RCC 7860 (cell line): ENCODE data around the gene CCSER2.
A peak's percentile ranks its signal among the peaks of the same experiment; 100 is the strongest.
"Not testable (repeated sequence)": the region's sequence is repeated elsewhere in the genome, so short reads cannot be mapped to it uniquely, and the experiment has no call there.

Experiments
- DNase-seq: peaks from one replicate; pipeline ENCODE4 v3.0.0-alpha.2; 2015; ENCODE audit warnings: low spot score
- FAIRE-seq: peaks from 2 replicates; lab custom pipeline; 2012; peaks lifted over from hg19 to GRCh38; lab: Jason Lieb, UNC

CCSER2 gene

DNA sequence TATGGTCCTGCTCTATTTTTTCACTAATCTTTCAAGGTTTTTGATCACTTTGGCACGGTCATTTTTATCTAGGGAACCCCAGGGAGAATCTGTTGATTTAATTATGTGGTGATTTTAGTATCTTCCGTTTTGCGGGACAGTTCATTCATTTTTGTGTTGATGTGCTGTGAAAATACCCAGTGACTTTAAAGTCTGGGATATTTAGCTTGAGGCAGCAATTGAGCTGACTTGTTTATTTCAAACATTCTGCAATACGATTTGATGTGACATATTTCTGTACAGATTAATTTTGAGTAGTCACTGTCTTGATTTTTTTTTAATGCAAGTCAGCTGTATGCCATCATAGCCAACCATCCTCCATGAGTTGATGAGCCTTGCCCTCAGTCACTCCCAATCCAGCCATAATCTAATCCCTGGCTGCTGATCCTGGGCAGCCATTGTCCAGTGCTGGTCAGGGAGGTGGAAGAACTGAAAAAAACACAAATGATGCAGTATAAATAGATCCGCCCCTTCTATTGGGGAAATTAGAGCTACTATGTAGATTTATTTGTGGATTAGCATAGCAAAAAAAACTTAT, 183.4 kb downstream of the CCSER2 start:
- DNase-seq (no peak), FAIRE-seq (no peak)

- no peak for FAIRE-seq
Measured at GRCh38 chr10:84517554-84517953, 189.2 kb downstream of the CCSER2 start.

GRCh38 chr10:84519235-84519634, 190.8 kb downstream of the CCSER2 start:
- DNase-seq (no peak), FAIRE-seq (no peak)

More at GRCh38 chr10:84517554-84517953, 189.2 kb downstream of the CCSER2 start:
- DNase-seq, result no peak

DNA sequence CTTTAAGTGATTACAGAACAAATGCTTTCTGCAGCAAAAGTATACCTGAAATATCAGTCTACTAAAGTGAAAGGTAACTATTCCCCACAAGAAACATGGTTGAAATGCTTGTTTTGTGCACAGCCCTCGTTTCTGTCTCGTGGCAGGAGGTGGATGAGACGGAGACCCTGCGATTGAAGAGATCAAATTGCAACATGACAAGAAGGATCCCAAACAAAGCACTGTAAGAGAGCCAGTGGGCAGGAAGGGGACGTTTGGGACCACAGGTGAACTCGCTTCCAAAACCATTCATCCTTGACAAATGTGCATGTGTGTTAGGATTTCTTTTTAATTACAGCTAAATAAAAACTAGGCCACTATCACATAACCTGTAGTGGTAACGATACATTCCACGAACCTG, 192.6 kb downstream of the CCSER2 start:
- DNase-seq, result no peak
- FAIRE-seq, result no peak

DNA sequence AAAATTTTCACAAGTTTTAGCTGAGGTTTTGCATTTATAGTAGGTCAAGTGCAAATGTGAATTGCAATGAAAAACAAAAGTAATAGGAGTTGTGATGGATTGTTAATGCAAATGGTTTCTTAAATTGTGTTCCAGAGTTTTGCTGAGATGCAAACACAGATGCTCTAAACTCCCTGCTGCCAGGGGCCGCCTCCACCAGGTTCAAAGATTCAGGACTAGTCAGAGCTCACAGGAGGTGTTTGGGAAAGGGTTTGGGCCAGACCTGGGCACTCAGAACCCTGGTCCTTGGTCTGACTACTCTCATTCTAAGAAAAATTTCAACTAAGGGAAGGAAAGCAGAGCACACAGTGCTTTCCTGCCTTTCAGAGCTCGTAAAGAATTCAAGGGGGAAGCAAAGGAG, 193.1 kb downstream of the CCSER2 start:
- DNase-seq, result no peak
- no peak for FAIRE-seq

- no peak for DNase-seq
- FAIRE-seq, result no peak
Measured at GRCh38 chr10:84522612-84523462, 194.4 kb downstream of the CCSER2 start.

DNA sequence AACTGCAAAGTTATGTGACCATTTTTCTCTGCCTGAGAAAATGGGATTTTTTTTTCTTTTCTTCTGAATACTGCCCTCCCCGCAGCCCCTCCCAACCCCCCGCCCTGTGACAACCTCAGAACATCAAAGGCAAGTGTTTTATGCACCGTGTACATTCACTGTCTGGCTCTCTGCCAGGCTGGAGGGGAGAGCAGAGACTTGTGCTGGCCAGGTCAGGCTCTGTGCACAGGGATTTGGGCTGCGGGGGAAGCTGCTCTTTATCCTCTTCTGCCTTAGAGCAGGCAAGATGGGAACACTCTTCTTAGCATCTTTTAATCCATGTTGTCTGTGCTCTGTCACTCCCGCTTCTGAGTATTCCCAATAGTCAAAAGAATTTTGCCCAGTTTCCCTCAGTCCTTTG, 195.1 kb downstream of the CCSER2 start:
- no peak for FAIRE-seq
- no peak for DNase-seq

DNA sequence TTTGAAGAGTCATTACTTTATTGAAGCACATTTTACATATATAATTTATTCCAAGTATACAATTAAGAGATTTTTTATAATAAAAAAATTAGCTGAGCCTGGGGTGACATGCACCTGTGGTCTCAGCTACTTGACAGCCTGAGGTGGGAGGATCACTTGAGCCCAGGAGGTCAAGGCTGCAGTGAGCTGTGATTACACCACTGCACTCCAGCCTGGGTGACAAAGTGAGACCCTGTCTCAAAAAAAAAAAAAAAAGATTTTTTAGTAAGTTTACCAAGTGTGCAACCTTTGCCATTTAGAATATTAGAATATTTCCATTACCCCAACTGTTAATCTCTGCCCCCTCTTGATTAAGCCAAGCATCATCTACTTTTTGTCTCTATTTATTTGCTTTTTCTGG, 196.0 kb downstream of the CCSER2 start:
- FAIRE-seq, result no peak
- DNase-seq, result no peak

GRCh38 chr10:84525120-84525806, 196.9 kb downstream of the CCSER2 start:
- DNase-seq (no peak), FAIRE-seq (no peak)

DNA sequence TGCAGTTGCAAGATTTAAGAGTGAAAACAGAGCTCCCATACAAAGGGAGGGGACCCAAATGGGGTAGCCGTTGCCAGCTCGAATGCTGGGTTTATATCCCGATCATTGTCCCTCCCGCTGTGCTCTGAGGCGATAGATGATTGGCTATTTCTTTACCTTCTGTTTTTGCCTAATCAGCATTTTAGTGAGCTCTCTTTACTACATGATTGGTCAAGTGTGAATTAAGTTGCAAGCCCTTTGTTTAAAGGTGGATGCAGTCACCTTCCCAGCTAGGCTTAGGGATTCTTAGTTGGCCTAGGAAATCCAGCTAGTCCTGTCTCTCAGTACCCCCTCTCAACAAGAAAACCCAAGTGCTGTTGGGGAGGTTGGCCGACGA, 197.4 kb downstream of the CCSER2 start:
- DNase-seq, FAIRE-seq: not testable (repeated sequence)

DNA sequence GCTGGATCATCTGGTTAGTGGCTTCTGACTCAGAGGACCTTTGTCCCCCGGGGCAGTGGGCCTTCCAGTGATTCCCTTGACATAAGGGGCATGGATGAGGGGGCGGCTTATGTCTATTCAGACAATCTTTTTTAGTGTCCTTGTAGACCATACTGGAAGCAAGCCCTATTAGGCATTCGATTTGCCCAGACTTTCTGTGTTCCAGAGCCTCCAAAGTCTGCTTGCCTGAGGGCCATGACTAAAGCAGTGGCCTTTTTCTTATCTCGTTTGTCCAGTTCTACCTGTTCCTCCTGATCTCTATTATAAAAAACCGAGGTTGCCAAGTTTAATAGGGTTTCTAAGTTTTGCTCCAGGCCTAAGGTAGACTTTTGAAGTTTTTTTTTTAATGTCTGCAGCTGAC, 199.0 kb downstream of the CCSER2 start:
- not testable (repeated sequence) for FAIRE-seq, DNase-seq

GRCh38 chr10:84528526-84528925, 200.1 kb downstream of the CCSER2 start:
- not testable (repeated sequence) for FAIRE-seq, DNase-seq

GRCh38 chr10:84530724-84531325, 202.4 kb downstream of the CCSER2 start:
- DNase-seq, result no peak
- no peak for FAIRE-seq

- FAIRE-seq (no peak), DNase-seq (no peak)
Measured at GRCh38 chr10:84531396-84531795, 203.0 kb downstream of the CCSER2 start.

DNA sequence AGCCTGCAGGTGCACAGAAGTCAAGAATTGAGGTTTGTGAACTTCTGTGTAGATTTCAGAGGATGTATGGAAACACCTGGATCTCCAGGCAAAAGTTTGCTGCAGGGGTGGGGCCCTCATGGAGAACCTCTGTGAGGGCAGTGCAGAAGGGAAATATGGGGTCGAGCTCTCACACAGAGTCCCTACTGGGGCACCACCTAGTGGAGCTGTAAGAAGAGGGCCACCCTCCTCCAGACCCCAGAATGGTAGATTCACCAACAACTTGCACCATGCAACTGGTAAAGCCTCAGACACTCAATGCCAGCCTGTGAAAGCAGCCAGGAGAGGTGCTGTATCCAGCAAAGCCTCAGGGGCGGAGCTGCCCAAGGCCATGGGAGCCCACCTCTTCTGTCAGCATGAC, 205.8 kb downstream of the CCSER2 start:
- DNase-seq (no peak), FAIRE-seq (no peak)

GRCh38 chr10:84537447-84537931, 209.1 kb downstream of the CCSER2 start:
- DNase-seq (peak; percentile 50), FAIRE-seq (peak; percentile 78)

DNA sequence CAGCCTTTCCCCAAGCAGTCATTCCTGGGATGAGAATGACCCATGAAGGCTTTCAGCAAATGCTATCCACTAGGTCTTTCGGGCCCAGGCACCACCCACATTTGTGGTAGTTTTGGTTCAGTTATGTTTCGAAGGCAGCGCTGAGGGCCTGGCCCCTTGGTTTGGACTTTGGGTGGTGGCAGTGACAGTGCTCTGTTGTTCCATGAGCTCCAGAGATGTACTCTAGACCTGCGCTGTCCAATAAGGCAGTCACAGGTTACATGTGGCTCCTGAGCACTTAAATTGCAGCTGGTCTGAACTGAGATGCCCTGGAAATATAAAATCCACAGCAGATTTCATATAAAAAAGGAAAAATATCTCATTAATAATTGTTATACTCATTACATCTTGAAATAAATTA, 209.6 kb downstream of the CCSER2 start:
- FAIRE-seq, result no peak
- no peak for DNase-seq

- no peak for FAIRE-seq
- DNase-seq, result no peak
Measured at GRCh38 chr10:84539216-84539615, 210.8 kb downstream of the CCSER2 start.

DNA sequence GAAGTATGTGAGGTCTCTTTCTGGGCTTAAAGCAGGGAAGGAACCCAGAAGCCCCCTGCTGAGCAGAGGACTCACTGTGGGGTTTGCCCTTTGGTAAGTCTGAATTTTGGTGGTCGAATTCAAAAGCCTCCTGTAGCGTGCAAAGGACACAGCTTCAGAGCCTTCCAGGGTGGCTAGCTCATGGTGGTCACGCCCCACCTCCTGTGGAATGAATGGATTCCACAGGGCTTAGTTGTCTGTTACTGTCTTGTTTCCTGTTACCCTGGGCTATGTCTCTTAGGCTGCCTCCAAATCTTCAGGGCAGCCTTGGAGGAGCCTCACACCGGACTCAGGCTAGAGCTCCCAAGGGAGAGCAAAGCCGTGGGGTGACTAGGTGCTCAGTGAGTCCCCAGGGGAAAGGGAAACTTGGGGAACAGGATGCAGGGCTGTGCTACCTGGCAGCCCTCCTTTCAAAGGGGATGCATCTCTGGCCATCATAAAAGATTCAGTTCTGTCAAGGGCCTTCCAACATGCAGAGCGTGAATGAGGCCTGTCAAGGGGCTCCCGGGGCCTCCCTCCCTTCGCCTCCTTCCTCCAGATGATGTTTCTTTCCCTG, 211.7 kb downstream of the CCSER2 start:
- DNase-seq, result peak; percentile 83
- peak; percentile 56 for FAIRE-seq

DNA sequence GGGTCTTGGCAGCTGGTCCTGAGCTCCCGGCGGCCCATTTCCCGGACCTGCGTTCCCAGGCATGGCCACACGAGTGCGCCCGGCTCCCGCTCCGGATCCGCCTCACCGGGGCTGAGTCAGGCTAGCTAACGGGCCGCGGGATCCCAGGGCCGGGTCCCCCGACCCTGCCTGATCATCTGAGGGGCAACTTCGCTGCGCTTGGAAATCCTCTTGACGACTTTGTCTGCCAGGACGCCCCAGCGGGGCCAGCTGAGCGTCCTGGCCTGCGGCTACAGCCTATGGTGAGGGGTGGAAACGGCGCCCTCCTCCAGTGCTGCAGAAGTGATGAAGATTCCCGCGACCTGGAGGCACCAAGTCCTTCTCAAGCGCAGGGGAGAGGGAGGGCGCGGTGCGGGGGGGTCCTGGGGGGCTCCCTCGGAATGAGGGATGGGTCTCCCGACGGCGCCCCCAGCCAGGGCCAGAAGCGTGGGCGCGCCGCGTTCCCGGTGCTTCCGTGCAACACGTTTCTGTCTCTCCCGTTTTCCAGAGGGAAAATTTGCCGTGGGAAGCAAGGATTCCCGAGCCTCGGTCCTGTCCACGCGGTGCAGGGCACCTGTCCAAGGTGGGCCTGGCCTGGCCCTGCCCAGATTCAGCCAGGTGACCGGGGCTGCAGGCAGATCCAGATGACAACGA, 212.4 kb downstream of the CCSER2 start:
- FAIRE-seq (no peak), DNase-seq (peak; percentile 33)
